ENCODE measurements around the gene RMND5B. TPM values are rescaled to one million over a fixed set of nuclear protein-coding genes. Genes with fewer than 3 reads are reported as not detected.

The RMND5B gene
- total and polyA plus RNA-seq, 3 donors from 2014 or later: 73.0 to 181 (median 102) TPM

- Histone ChIP-seq H3K36me3 (ENCODE audit: low read depth, missing control alignments) (no peaks in the 10 kb centered on the region), H3K9me3 (no peaks in the 10 kb centered on the region), H3K4me3 (no peak overlapping the region), H3K4me1 (no peaks in the 10 kb centered on the region), H3K27ac (no peak overlapping the region), H3K27me3 (no peaks in the 10 kb centered on the region)
- TF ChIP-seq POLR2A (IDR thresholded peaks at IDR 0.05): no peak
- no peak for TF ChIP-seq CTCF (IDR thresholded peaks at IDR 0.05)
- intact Hi-C loops (cut with DNase I; ENCODE audit: low total_unique reads): no loop called here
- WGBS, 2 donors: 86 to 95% methylated on average over 9 to 11 of the region's 11 CpGs
- no peak for DNase-seq
Measured at GRCh38 chr5:178198706-178199105, 67.9 kb downstream of the RMND5B start.

GRCh38 chr5:178199581-178200434 lies 69.0 kb downstream of the RMND5B start:
- Histone ChIP-seq H3K4me1 (no peaks in the 10 kb centered on the region), H3K27me3 (no peaks in the 10 kb centered on the region), H3K36me3 (ENCODE audit: low read depth, missing control alignments) (no peaks in the 10 kb centered on the region), H3K9me3 (no peaks in the 10 kb centered on the region), H3K27ac (no peak overlapping the region), H3K4me3 (no peak overlapping the region)
- no peak for TF ChIP-seq CTCF (IDR thresholded peaks at IDR 0.05)
- TF ChIP-seq POLR2A (IDR thresholded peaks at IDR 0.05): no peak
- intact Hi-C loops (cut with DNase I; ENCODE audit: low total_unique reads): no loop called here
- 74 to 80% methylated on average over 12 of the region's 12 CpGs for WGBS, 2 donors
- no peak for DNase-seq

Other genes with a start within 250 kb of the RMND5B start
- not detected for gene PROP1, start 134.8 kb upstream of the RMND5B start, total RNA-seq
- not detected for gene PROP1, start 134.8 kb upstream of the RMND5B start, polyA plus RNA-seq (ENCODE audit: insufficient read depth, low read depth, low replicate concordance)
- gene N4BP3, start 17.5 kb upstream of the RMND5B start, total RNA-seq: 1 to 10 TPM; 3.2 to 3.6 TPM
- 1.4 TPM for gene N4BP3, start 17.5 kb upstream of the RMND5B start, polyA plus RNA-seq (ENCODE audit: insufficient read depth, low read depth, low replicate concordance)
- 100 to 1,000 TPM; 132 to 208 TPM for gene NHP2, start 22.9 kb downstream of the RMND5B start, total RNA-seq
- 105 TPM for gene NHP2, start 22.9 kb downstream of the RMND5B start, polyA plus RNA-seq (ENCODE audit: insufficient read depth, low read depth, low replicate concordance)
- gene GMCL2, start 56.4 kb downstream of the RMND5B start, total RNA-seq: 10 to 100 TPM in 1 of 2 donors, 1 to 10 TPM in 1; 9.8 to 11.0 TPM
- 53.5 TPM for gene GMCL2, start 56.4 kb downstream of the RMND5B start, polyA plus RNA-seq (ENCODE audit: insufficient read depth, low read depth, low replicate concordance)
- gene HNRNPAB, start 73.5 kb downstream of the RMND5B start, total RNA-seq: 10 to 100 TPM; 66.2 to 71.0 TPM
- gene HNRNPAB, start 73.5 kb downstream of the RMND5B start, polyA plus RNA-seq (ENCODE audit: insufficient read depth, low read depth, low replicate concordance): 63.1 TPM
- 100 to 1,000 TPM; 121 to 122 TPM for gene PHYKPL, start 101.8 kb downstream of the RMND5B start, total RNA-seq
- gene PHYKPL, start 101.8 kb downstream of the RMND5B start, polyA plus RNA-seq (ENCODE audit: insufficient read depth, low read depth, low replicate concordance): 81.7 TPM